ENCODE data around the gene MBD4. TPM values are rescaled to one million over a fixed set of nuclear protein-coding genes. Genes with fewer than 3 reads are reported as not detected.
"Not testable (repeated sequence)": the region's sequence is repeated elsewhere in the genome, so short reads cannot be mapped to it uniquely, and the experiment has no call there.

The MBD4 gene
- 51.9 and 130 TPM in 2 replicates for total RNA-seq (2014; rRNA removed; shearing (Covaris generic); ENCODE audit: low replicate concordance)

DNA sequence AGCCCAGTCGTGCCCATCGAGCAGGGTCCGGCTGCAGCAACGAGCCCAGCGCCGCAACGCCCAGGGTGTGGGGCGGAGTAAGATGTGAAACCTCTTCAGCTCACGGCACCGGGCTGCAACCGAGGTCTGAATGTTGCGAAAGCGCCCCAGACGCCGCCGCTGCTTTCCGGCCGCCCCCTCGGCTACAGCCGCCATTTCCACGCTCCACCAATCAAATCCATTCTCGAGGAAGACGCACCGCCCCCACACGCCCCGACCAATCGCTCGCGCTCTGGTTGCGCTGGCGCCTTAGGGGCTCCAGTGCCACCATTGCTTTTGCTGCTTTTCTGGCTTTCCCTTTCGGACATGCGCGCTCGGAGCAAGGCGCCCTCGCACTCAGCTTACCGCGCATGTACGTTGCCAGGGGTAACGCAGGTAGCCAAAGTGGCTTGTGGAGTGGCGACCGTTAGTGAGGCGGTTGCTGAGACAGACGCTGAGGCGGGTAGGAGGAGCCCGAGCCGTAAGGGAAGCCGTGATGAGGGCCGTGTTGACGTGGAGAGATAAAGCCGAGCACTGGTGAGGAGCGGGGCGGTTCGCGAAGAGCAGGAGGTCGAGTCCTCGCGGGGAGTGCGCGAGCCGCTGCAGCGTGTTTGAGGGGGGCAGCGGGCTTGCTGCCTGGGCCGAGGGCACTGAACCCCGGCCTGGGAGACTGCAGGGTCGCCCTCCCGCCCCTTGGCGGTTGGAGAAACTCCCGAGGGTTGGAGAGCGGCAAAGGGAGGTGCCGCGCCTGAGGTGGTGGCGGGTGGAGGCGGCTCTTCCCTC is at the start of gene MBD4, which contains the start of gene IFT122:
MBD4 (minus strand) TSS at position 132 of the 801 bp plus-strand sequence; CDS start at position 17, 115 bp downstream.
IFT122 (plus strand) TSS at position 408 of the 801 bp plus-strand sequence; CDS start at position 515, 107 bp downstream.
- Histone ChIP-seq H4K20me1 (ENCODE audit: insufficient read depth, low read depth, low read length) (no peaks in the 10 kb centered on the region), H3K9ac (ENCODE audit: low read length) (peak within 1 kb of the TSS; percentile 94), H3K9me2 (replicated peaks; ENCODE audit: insufficient read depth, low read length) (no peaks in the 10 kb centered on the region), H3K36me3 (ENCODE audit: insufficient read depth, low read length) (peaks cover 12% of the 10 kb centered on the region; the same call in 1 of the 2 replicates), H2AFZ (ENCODE audit: low read length) (peak within 1 kb of the TSS; percentile 27; the same call in 1 of the 2 replicates), H3K79me2 (ENCODE audit: low read length) (peaks cover 44% of the 10 kb centered on the region), H3K4me3 (ENCODE audit: low read length) (peak within 1 kb of the TSS; percentile 91), H3K27me3 (ENCODE audit: low read length) (no peaks in the 10 kb centered on the region), H3K27ac (ENCODE audit: low read length) (peak within 1 kb of the TSS; percentile 93), H3K4me1 (ENCODE audit: low read length) (peaks cover 53% of the 10 kb centered on the region), H3K4me2 (ENCODE audit: low read depth, low read length, poor library complexity, severe bottlenecking) (peak within 1 kb of the TSS; percentile 88), H3K9me3 (ENCODE audit: low read length) (no peaks in the 10 kb centered on the region)
- peak; percentile 100 for DNase-seq

DNA sequence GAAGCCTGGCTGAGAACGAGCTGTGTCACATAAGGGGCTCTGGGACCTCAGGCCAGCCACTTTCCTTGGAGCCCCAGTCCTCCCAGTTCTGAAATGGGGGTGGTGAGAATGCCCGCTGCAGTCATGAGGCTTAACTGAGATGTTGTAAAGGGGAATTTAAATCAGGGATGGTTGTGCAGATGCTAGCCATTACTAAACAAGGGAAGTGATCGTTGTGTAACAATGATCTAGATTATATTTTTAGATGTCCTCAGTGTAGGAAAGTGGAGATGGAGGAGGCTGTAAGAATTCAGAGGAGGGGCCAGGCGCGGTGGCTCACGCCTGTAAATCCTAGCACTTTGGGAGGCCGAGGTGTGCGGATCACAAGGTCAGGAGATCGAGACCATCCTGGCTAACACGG is 49.5 kb upstream of the MBD4 start:
- not testable (repeated sequence) for H3K9me2 ChIP-seq (replicated peaks; ENCODE audit: insufficient read depth, low read length); DNase-seq; H3K27me3 ChIP-seq (ENCODE audit: low read length); H3K4me3 ChIP-seq (ENCODE audit: low read length); H3K9ac ChIP-seq (ENCODE audit: low read length); H3K4me2 ChIP-seq (ENCODE audit: low read depth, low read length, poor library complexity, severe bottlenecking); H3K79me2 ChIP-seq (ENCODE audit: low read length); H2AFZ ChIP-seq (ENCODE audit: low read length); H3K36me3 ChIP-seq (ENCODE audit: insufficient read depth, low read length); H3K4me1 ChIP-seq (ENCODE audit: low read length); H3K27ac ChIP-seq (ENCODE audit: low read length); H4K20me1 ChIP-seq (ENCODE audit: insufficient read depth, low read depth, low read length); H3K9me3 ChIP-seq (ENCODE audit: low read length)

DNA sequence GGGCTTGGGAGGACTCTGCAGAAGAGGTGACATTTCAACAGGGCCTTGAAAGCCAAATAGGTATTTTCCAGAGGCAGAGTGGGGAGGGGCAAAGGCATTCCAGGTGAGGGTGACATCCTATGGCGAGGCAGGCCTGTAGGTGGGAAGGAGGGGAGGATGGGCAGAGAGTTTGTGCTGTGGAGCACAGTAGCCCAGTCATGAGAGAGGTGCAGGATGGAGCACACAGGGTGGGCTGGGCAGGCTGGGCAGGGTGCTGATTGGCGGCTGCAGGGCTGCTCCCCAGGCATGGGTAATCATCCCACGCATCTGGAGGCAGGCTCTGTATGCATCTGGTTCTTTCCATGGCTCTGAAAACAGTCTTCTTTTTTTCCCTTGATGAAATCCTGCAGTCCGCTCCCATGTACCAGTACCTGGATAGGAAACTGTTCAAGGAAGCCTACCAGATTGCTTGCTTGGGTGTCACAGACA is 48.2 kb upstream of the MBD4 start:
- H3K4me3 ChIP-seq (ENCODE audit: low read length); H3K79me2 ChIP-seq (ENCODE audit: low read length); H3K9ac ChIP-seq (ENCODE audit: low read length); DNase-seq; H3K9me2 ChIP-seq (replicated peaks; ENCODE audit: insufficient read depth, low read length); H3K27ac ChIP-seq (ENCODE audit: low read length); H3K4me1 ChIP-seq (ENCODE audit: low read length); H3K27me3 ChIP-seq (ENCODE audit: low read length); H4K20me1 ChIP-seq (ENCODE audit: insufficient read depth, low read depth, low read length); H3K36me3 ChIP-seq (ENCODE audit: insufficient read depth, low read length); H2AFZ ChIP-seq (ENCODE audit: low read length); H3K4me2 ChIP-seq (ENCODE audit: low read depth, low read length, poor library complexity, severe bottlenecking); H3K9me3 ChIP-seq (ENCODE audit: low read length): not testable (repeated sequence)

DNA sequence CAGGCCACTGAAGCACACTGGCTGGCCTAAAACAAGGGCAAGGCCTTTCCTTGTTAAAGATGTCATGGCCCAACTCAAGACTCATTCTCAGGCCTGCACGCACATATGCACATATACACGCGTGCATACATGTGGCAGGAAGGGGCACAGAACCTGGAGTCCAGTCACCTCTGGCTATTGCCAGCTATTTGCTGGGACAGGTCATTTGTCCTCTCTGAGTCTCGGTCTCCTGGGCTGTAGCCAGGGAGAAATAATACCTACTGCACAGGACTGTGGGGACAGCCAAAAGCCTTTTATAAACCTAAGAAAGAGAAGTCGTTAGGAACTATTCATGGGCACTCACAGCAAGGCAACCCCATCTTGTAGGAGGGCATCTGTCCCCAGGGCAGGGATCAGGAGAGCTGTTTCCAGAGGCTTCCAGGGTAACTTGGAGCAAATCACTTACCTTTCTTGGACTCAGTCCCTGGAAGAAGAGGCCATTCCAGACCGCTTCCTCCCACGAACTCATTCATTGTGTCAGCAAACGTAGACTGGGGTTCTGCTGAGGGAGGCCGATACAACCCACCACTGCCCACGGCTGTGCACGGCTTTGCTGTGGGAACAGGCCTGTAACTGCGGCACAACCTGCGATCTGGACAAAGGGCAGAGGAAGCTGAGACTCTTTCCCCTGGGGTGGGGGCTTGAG is 47.6 kb upstream of the MBD4 start:
- no peak overlapping the region for H3K9ac ChIP-seq (ENCODE audit: low read length)
- H3K9me2 ChIP-seq (replicated peaks; ENCODE audit: insufficient read depth, low read length): no peaks in the 10 kb centered on the region
- no peaks in the 10 kb centered on the region for H3K9me3 ChIP-seq (ENCODE audit: low read length)
- H3K4me2 ChIP-seq (ENCODE audit: low read depth, low read length, poor library complexity, severe bottlenecking): no peak overlapping the region
- H3K36me3 ChIP-seq (ENCODE audit: insufficient read depth, low read length): no peaks in the 10 kb centered on the region
- H3K27ac ChIP-seq (ENCODE audit: low read length): no peak overlapping the region
- no peaks in the 10 kb centered on the region for H3K27me3 ChIP-seq (ENCODE audit: low read length)
- H3K4me3 ChIP-seq (ENCODE audit: low read length): no peak overlapping the region
- no peak for DNase-seq
- no peaks in the 10 kb centered on the region for H4K20me1 ChIP-seq (ENCODE audit: insufficient read depth, low read depth, low read length)
- no peaks in the 10 kb centered on the region for H3K4me1 ChIP-seq (ENCODE audit: low read length)
- H2AFZ ChIP-seq (ENCODE audit: low read length): no peak overlapping the region
- H3K79me2 ChIP-seq (ENCODE audit: low read length): no peaks in the 10 kb centered on the region

DNA sequence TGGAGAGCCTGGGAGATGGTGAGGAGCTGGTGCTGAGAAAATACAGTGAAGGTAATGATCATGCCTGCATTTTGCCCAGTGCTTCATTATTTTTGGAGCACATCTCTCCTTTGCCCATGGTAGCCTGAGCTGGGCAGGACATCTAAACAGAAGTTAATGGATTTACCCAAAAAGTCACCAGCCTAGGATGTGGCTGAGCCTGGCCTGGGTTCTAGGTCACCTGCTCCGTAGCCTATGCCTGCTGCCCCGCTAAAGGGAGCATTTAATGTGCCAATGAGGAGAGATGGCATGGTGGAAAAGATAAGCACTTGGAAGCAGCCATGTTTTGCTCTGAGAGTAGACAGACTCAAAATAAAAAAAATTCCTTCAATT is 46.9 kb upstream of the MBD4 start:
- no peak for DNase-seq
- Histone ChIP-seq H2AFZ (ENCODE audit: low read length) (no peak overlapping the region), H3K36me3 (ENCODE audit: insufficient read depth, low read length) (no peaks in the 10 kb centered on the region), H3K9me3 (ENCODE audit: low read length) (no peaks in the 10 kb centered on the region), H3K9ac (ENCODE audit: low read length) (no peak overlapping the region), H4K20me1 (ENCODE audit: insufficient read depth, low read depth, low read length) (no peaks in the 10 kb centered on the region), H3K9me2 (replicated peaks; ENCODE audit: insufficient read depth, low read length) (no peaks in the 10 kb centered on the region), H3K27ac (ENCODE audit: low read length) (no peak overlapping the region), H3K4me3 (ENCODE audit: low read length) (no peak overlapping the region), H3K79me2 (ENCODE audit: low read length) (no peaks in the 10 kb centered on the region), H3K4me2 (ENCODE audit: low read depth, low read length, poor library complexity, severe bottlenecking) (no peak overlapping the region), H3K27me3 (ENCODE audit: low read length) (no peaks in the 10 kb centered on the region), H3K4me1 (ENCODE audit: low read length) (no peaks in the 10 kb centered on the region)

DNA sequence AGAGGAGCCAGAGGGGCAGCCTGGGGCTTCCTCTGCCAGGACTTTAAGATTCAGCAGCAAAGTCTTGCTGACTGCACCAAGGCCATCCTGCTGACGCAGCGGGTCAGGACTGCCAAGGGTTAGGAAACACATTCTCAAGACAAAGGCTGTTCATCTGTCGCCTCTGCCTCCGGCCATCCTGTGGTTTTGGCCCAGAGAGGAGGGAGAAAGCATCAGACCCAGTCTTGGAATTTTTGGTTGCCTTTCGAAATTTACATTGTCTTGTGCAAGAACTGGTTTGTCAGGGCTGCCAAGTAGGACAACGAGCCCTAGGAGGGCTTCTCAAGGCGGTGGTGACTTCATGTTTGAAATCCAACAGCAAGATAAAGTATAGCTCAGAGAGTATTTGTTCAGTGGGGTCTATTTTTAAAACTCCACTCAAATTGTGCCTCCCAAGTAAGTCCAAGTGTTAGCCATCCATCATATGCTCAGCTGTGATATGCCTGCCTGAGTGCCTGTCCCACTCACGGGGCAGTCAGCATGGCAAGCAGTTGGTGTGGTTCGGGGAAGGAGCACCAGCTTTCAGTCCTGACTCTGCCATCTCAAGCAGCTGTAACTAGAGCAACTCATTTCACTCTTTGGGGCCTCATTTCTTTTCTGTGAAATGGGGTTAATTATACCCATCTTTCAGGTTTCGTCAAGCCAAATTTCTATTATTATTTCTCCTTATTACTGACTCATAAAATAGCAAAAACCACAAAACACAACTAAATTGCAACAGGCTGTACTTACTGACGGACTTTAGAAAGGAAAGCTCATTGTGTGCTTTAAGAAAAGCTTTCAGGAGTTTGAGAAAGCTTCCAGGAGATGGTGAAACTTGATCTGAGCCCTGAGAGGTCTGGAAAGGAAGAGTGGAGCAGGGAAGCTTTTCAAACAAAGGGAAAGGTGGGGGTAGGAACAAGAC is 46.2 kb upstream of the MBD4 start:
- H2AFZ ChIP-seq (ENCODE audit: low read length): no peak overlapping the region

DNA sequence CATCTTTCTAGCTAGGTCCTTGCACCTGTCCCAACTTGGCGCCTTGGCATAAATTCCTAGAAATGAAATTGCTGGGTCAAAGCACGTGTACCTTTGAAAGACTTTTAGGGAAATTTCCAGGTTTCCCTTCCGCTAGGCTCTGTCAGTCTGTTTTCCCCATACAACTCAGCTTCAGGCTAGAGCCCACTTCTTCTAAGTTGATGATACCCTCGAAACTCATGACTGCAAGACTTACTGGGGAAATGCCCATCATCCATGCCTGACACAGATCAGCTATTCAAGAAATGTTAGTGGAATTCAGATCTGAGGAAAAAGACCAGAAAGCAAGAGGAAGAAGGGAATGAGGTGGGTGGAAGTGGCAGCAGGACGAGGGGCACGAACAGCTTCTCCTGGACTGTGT is 45.4 kb upstream of the MBD4 start:
- not testable (repeated sequence) for H3K4me3 ChIP-seq (ENCODE audit: low read length); H3K4me1 ChIP-seq (ENCODE audit: low read length); H3K36me3 ChIP-seq (ENCODE audit: insufficient read depth, low read length); H3K9ac ChIP-seq (ENCODE audit: low read length); H3K79me2 ChIP-seq (ENCODE audit: low read length); H3K27ac ChIP-seq (ENCODE audit: low read length); DNase-seq; H3K4me2 ChIP-seq (ENCODE audit: low read depth, low read length, poor library complexity, severe bottlenecking); H4K20me1 ChIP-seq (ENCODE audit: insufficient read depth, low read depth, low read length); H3K9me2 ChIP-seq (replicated peaks; ENCODE audit: insufficient read depth, low read length); H3K27me3 ChIP-seq (ENCODE audit: low read length); H3K9me3 ChIP-seq (ENCODE audit: low read length); H2AFZ ChIP-seq (ENCODE audit: low read length)

More for the DNA sequence above, 46.2 kb upstream of the MBD4 start:
- Histone ChIP-seq H3K79me2 (ENCODE audit: low read length) (no peaks in the 10 kb centered on the region), H3K4me2 (ENCODE audit: low read depth, low read length, poor library complexity, severe bottlenecking) (no peak overlapping the region), H3K27me3 (ENCODE audit: low read length) (no peaks in the 10 kb centered on the region), H3K4me3 (ENCODE audit: low read length) (no peak overlapping the region), H3K27ac (ENCODE audit: low read length) (no peak overlapping the region), H4K20me1 (ENCODE audit: insufficient read depth, low read depth, low read length) (no peaks in the 10 kb centered on the region), H3K36me3 (ENCODE audit: insufficient read depth, low read length) (no peaks in the 10 kb centered on the region), H3K9me3 (ENCODE audit: low read length) (no peaks in the 10 kb centered on the region), H3K4me1 (ENCODE audit: low read length) (no peaks in the 10 kb centered on the region), H3K9me2 (replicated peaks; ENCODE audit: insufficient read depth, low read length) (no peaks in the 10 kb centered on the region), H3K9ac (ENCODE audit: low read length) (no peak overlapping the region)
- no peak for DNase-seq

Measured in Karpas-422 (cell line).